Epithelial cell of esophagus (primary cell): ENCODE measurements around the gene MGST3.

Experiments
- DNase-seq: peaks from one replicate; pipeline ENCODE4 v3.0.0; 2010; ENCODE audit warnings: low read depth
- H3K4me3 ChIP-seq: 2 replicates; pipeline ENCODE4 v1.5.1; 2011; ENCODE audit warnings: mild to moderate bottlenecking, low read length, control low read depth
- CTCF ChIP-seq: IDR thresholded peaks from 2 replicates; pipeline ENCODE4 v1.5.1; 2011; ENCODE audit warnings: low read depth, mild to moderate bottlenecking, low read length, control low read depth, inconsistent platforms; ENCODE audit not compliant: insufficient read depth; ENCODE audit errors: missing control alignments

MGST3 gene

DNA sequence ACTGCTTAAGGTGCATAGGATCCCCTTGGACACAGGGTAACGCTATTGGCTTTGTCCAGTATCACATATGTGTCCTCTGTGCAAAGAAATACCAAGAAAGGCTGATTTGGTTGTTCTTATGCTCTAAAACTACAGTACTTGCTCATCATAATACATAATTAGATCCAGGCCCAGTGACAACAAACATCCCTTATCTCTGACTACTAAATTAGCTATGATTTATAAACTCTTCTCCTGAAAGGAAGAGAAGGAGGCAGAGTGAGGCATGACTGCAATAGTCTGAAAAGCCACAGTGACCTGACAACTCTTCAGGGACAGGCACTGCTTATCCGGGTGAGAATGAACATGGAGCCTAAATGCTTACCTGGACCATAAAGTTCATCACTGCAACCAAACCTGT, 30.7 kb downstream of the MGST3 start:
- no peak for DNase-seq
- H3K4me3 ChIP-seq = no peak overlapping the region
- no peak for TF ChIP-seq CTCF

GRCh38 chr1:165662186-165662585, 31.2 kb downstream of the MGST3 start:
- DNase-seq = no peak
- no peak for TF ChIP-seq CTCF
- H3K4me3 ChIP-seq = no peak overlapping the region

DNA sequence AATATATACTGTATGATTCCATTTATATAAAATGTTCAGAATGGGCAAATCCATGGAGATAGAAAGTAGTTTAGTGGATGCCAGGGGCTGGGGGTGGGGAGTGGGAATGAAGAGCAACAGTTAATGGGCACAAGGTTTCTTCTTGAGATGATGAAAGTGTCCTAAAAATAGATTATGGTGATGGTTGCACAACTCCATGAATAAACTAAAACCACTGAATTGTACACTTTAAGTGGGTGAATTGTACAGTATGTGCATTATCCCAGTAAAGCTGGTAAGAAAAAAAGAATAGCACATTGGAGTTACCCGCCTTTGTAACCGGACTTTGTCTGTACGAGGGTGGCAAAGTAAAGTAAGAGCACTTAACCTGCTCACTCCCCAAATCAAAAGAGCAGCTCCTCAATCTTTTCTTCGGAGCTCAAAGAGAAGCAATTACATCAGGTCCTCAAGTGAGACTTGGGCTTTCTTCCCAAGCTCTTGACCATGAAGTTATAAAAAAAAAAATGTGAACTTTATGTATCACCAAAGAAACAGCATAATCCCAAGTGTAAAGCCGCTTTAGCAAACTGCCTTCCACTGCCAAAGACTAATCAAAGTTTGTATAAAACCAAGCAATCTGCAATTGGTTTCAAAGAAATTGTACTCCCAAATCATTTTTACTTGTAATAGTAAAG, 35.3 kb downstream of the MGST3 start:
- no peak for TF ChIP-seq CTCF
- H3K4me3 ChIP-seq = no peak overlapping the region
- DNase-seq = peak; percentile 8

DNA sequence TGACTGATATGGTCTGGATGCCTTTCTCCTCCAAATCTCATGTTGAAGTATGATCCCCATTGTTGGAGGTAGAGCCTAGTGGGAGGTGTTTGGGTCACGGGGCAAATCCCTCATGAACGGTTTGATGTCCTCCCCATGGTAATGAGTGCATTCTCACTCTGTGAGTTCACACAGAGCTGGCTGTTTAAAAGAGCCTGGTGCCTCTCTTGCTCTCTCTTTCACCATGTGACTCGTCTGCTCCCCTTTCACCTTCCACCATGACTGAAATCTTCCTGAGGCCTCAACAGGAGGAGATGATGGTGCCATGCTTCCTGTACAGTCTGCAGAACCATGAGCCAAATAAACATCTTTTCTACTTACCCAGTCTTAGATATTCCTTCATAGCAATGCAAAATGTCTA, 37.1 kb downstream of the MGST3 start:
- no peak for TF ChIP-seq CTCF
- DNase-seq = no peak
- no peak overlapping the region for H3K4me3 ChIP-seq

- peak; percentile 37 for DNase-seq
- no peak for TF ChIP-seq CTCF
- H3K4me3 ChIP-seq = no peak overlapping the region
Measured at GRCh38 chr1:165671526-165671925, 40.5 kb downstream of the MGST3 start.

GRCh38 chr1:165674599-165674998, 43.6 kb downstream of the MGST3 start:
- TF ChIP-seq CTCF = no peak
- H3K4me3 ChIP-seq = no peak overlapping the region
- DNase-seq = no peak

DNA sequence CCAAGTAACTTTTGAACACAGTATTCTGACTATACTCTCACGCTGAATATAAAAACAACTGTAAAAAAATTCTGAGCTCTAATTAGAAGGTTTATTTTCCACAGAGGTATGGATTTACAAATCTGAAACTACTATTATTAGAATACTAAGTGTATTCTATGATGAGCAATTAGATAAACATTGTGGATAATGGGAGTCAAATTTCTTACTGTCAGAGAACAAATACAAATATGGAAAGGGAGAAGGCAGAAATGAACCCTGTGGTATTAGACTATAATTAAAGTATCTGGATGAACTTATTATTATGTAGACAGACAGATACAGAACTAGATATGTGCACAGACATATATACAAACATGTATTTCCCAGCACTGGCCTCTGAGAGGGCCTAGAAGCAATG, 44.8 kb downstream of the MGST3 start:
- H3K4me3 ChIP-seq = no peak overlapping the region
- DNase-seq = no peak
- no peak for TF ChIP-seq CTCF
